CD4-positive, alpha-beta T cell treated with Interleukin-4 for 4 hours (primary cell): ENCODE results near the gene C1orf87.

Source experiments
- DNase-seq: peaks from one replicate; pipeline ENCODE4 v3.0.0-alpha.2; 2020

The C1orf87 gene

GRCh38 chr1:60055336-60055735, 18.2 kb downstream of the C1orf87 start:
- no peak for DNase-seq

DNA sequence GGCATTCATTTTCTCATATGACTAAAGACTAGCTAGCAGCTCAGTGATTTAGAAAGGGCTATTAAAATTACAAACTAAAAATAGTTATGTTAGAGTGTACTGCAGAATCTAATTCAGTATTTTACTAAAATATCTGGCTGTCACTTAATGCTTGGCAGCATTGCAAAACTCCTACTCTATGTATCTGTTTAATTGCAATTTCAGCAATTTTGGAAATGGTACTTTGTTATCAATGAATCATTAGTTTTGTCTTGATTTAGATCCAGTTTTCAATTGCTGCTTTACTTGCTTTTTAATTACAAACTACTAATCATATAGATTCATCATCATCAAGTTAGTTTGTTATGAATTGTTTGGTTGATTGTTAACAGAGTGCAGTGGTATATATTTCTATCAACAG, 19.2 kb downstream of the C1orf87 start:
- no peak for DNase-seq

- no peak for DNase-seq
These were observed 21.0 kb downstream of the C1orf87 start for GRCh38 chr1:60052601-60053000.

DNA sequence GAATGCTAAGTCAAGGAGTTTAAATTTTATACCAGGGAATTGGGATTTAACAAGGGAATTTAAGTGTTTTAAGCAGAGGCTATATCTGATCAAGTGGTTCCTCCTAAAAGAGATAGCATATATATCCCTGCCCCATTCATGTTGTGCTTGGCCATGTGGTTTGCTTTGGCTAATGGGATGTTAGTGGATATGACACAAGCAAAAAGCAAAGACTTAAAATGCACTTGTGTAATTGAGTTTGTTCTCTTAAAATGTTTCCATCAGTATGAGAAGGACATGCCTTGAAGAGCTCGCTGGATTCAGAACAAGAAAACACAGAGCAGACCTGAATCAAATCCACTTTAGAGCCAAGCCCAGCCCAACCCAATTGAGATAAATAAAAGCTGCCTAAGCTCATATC, 22.4 kb downstream of the C1orf87 start:
- no peak for DNase-seq

DNA sequence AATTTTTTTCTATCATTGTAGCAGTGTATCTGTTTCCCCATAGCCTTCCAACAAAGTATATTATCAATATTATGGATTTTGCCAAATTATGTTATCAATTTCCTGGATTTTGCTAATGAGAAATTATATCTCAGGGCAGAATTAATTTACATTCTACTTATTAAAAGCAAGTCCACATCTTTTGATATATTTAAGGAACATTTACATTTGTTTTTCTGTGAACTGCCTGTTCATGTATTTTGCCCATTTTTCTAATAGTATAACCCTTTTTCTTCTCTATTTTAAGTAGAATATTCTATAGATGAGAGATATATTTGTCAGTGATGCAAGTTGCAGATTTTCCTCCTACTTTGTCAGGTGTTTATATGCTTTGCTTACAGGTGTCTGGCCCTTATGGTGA, 24.4 kb downstream of the C1orf87 start:
- no peak for DNase-seq

DNA sequence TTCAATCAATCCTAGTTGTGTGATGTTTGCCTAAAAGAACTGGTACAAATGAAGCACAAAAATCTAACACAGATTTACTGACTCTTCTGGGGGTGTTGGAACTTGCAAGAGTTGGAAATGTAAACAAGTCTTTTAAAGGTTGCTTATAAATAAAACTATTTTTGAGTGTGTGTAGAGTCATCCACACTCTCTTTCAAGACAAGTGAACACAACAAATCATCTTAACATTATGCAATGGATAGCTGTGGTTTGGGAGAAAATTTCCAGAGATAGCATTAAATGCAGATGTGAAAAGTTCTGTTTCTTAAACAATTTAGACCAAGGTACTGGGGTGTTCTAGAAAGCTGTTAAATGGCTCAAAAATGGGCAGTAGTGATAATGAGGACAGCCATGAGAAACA, 28.7 kb downstream of the C1orf87 start:
- DNase-seq, result no peak

DNA sequence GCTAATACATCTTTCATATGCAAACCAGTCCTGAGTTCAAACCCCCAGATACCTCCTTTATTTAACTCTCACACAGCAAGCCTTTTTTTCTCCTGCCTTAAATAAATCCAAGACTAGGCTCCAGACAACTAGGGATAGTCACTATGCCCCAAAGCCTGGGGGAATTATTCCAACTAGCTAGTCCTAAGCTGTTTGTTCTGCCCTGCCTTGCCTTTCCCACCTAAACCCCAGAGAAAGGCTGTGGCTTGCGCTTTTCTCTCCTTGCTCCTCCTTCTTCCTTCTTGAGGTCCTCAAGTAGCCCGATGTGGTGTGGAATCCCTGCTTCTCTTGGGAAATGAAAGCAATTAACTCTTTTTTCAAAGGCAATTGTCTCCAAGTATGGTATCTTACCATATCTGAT, 31.8 kb downstream of the C1orf87 start:
- DNase-seq, result no peak

DNA sequence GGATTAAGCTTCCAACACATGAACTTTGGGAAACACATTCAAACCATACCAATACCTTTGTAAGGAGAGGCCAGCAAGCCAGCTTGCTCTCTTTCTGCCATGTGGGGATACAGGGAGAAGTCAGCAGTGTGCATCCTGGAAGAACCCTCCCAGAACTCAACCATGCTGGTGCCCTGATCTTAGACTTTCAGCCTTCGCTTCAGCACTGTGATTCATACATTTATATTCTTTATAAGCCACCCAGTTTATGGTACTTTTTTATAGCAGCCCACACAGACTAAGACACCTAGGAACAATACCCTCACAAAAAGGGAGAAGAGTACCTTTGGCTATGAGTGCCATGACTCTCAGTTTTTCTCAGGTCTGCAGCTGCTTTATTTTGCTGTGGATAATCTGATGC, 35.9 kb downstream of the C1orf87 start:
- DNase-seq, result no peak

- DNase-seq, result no peak
These were observed 36.6 kb downstream of the C1orf87 start for GRCh38 chr1:60036856-60037460.

DNA sequence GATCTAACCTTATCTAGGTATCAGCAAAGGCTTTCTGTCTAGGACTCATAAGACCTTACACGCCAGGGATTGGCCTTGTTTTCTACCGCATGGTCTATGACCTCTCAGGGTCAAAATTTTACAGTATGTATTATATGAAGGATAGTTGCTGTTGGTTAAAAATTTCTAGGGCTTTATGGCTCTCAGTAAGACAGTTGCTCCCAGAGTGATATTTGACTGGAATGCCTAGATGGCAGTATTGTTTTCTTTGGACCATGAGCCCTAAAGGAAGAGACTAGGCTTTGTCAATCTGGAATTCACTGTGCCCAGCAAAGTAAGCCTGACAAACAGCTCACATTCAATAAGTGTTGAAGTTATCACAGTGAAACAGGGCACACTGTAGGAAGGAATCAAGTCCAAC, 37.6 kb downstream of the C1orf87 start:
- DNase-seq, result no peak

- DNase-seq, result no peak
These were observed 38.6 kb downstream of the C1orf87 start for GRCh38 chr1:60034999-60035398.

DNA sequence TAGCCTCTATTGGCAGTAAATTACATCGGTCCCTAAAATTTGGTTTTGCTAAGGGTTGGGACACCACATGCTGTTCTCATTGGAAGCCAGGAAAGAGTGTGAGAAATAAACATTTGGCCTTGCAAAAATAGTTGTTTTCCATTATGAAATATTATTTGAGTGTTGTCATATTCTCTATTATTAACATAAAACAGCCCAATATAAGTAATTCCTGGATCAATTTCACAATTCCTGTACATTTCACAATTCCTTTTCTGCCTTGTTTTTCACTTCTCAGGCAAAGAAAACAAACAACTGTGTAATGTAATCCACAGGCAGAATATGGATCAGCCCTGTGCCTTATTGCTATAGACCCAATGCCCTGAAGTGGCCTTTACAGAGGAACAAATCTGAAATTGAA, 40.5 kb downstream of the C1orf87 start:
- no peak for DNase-seq

DNA sequence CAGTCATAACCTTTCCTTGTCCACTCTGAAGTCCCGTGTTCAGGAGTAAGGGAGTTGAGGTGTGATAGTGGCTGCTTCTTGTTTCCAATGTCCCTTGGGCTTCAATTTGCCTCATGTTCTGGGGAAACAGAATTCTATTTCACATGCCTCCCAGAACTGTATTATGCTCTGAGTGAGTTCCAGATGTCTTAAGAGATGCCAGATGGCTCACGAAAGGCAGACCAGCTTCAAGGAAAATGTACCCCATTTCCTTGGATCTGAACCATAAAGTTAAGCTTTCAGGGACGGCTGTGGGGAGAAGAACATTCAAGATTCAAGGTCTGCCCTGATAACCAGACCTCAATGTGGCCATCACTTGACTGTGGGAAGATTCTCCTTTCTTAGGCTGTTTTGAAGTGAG, 42.4 kb downstream of the C1orf87 start:
- no peak for DNase-seq

DNA sequence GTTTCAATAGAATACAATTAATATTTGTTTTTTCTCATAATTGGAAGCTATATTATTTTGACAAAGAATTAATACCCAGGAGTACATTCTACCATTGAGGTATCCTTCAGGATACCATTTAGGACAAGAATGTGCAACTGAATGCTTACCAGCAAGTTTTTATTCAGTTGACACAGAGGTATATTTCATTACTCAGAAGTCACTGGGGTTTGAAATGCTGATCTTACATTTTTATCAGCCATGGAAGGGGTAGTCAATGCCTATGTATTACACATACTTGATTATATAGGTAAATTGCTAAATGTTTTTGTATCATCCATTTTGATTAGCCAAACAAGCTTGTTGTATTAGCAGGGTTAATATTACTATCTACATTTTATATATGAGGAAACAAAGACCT, 48.0 kb downstream of the C1orf87 start:
- no peak for DNase-seq

DNA sequence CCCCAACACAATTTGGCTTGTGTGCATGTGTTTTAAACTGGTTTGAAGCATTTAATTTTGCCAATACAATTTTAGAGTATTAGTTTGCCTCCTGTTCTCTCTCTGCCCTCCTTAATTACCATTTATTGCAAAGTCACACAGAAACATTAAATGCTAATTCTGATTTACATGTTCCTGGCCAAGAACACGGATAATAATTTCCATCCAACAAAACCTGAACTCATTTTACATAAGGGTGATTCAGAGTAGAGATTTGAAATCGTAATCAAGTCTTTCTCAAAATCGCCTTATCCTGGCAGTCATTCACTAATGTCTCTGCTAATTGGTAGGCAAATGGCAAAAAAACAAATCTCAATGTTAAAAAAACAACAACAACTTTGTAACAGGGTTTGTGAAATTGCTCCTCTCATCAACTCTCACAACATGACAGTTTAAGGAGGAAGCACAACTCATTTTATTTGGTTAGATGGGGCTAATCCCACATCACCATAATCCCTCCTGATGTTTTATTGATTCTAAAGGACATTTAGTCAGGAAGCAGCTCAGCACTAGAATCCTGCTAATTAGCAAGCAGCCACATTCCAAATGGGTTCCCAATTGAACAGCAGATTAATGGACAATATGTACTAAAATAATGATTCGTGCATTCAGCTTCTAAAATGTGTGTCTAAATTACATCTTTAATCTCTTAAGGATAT, 55.9 kb downstream of the C1orf87 start:
- DNase-seq, result no peak

GRCh38 chr1:60010690-60011089, 62.9 kb downstream of the C1orf87 start:
- no peak for DNase-seq

DNA sequence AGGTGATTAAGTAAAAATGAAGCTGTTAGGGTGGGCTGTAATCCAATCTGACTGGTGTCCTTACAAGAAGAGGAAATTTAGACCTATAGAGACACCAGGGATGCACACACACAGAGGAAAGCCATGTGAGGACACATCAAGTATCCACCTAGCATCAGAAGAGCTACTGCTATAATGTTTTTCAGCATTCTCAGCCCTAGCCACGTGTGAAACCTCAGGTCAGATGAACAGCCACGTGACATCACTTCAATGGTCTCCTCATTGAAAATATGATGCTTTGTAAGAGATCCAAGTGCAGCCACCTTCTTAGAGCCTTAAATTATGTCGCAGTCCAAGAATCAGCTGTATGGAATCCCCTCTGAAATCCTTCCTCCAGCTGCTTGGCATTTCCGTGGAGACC, 65.1 kb downstream of the C1orf87 start:
- no peak for DNase-seq

GRCh38 chr1:60000625-60001024, 72.9 kb downstream of the C1orf87 start:
- no peak for DNase-seq

- no peak for DNase-seq
These were observed 73.8 kb downstream of the C1orf87 start for GRCh38 chr1:59999746-60000145.

GRCh38 chr1:59999006-59999405, 74.6 kb downstream of the C1orf87 start:
- DNase-seq, result no peak

DNA sequence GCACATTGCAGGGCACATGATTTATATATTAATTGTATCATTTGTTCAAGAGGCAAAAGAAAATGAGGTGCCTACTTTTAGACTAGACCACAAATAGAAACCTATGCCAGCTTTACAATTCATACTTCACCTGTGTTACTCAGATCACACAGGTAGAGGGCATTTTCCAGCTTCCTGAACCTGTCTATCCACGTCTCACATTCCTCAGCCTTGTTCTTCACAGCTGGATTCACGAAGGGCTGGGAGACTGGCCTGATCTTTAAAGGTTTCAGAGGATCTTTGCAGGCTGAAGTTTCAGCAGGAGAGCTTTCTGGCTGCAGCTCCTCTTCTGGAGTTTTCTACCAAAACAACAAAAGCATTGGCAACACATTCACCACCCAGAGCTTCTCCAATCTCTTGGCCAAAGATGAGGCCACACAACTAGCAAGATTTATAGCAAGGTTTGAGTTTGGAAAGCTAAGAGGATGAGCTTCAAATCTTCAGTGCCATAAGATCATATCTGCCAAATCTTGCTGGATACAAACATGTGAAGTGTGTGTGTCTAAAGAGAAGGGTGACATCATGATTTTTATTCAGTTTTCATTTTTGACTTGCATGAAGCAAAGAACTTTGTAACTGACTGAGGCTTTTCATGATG, 76.0 kb downstream of the C1orf87 start:
- no peak for DNase-seq

DNA sequence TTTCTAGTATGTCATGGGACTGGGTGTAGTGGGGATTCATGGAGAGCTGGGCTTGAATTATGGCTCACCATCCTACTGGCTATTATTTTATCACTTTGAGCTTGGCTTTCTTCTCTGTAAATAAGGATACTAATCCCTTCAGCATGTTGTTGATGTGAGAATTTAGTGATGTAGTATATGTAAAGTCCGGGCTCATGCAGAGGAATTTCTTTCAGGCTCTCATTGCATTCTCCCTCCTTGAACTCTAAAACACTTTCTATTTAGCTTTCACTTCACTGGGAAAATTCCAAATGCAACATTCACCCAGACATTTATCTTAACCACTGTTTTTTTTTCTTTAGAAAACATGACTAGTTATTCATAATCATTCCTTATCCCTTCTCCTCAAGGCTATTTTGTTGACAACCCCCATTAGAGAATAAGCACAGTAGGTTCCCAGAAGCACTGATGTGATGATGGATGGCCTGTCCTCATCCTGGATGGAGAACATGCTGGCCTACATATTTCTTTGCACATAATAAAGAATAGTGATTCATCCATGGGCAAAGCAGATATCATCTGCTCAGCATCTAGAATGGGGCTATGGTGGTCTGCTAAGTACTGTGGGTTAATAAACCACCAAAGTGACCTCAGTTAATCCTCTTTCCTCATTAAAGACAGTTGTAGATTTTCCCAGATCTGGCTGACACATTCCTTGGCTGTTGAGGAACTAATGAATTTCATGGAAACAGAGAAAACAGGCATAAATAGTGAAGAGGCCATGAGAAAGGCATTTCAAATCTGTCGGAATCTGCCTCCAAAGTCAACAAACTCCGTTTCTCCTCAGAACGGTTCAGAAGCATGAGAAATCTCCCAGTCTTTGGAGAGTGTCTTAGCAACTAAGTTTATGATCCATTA, 79.0 kb downstream of the C1orf87 start:
- DNase-seq, result no peak

- DNase-seq, result no peak
These were observed 81.3 kb downstream of the C1orf87 start for GRCh38 chr1:59992040-59992820.
